NCI-H2081 (cell line): ENCODE measurements around the gene NDUFS2.
A peak's percentile ranks its signal among the peaks of the same experiment; 100 is the strongest.

ENCODE experiments used
- DNase-seq, 2 experiments: peaks; one replicate each; lab custom pipeline; 2025; lab: John Stamatoyannopoulos, UW

NDUFS2 gene

GRCh38 chr1:161196111-161196510, 6.1 kb upstream of the NDUFS2 start:
- DNase-seq: no peak

- no peak for DNase-seq
Measured at GRCh38 chr1:161196521-161197451, 5.4 kb upstream of the NDUFS2 start.

GRCh38 chr1:161197560-161198193, 4.5 kb upstream of the NDUFS2 start:
- DNase-seq: no peak

- no peak for DNase-seq
Measured at GRCh38 chr1:161198194-161198896, 3.8 kb upstream of the NDUFS2 start.

- no peak for DNase-seq
Measured at GRCh38 chr1:161198897-161199431, 3.2 kb upstream of the NDUFS2 start, which contains the start of gene ADAMTS4. ADAMTS4 (minus strand) TSS chr1:161199054; CDS start chr1:161198627, 427 bp downstream.

GRCh38 chr1:161199506-161200139, 2.5 kb upstream of the NDUFS2 start:
- peak; percentile 45 to 59 for DNase-seq

GRCh38 chr1:161200421-161200991, 1.7 kb upstream of the NDUFS2 start:
- no peak for DNase-seq

GRCh38 chr1:161200992-161201835, 953 bp upstream of the NDUFS2 start:
- DNase-seq: no peak

GRCh38 chr1:161206411-161207140, 4.4 kb downstream of the NDUFS2 start:
- no peak for DNase-seq

GRCh38 chr1:161207173-161207572, 5.0 kb downstream of the NDUFS2 start:
- no peak for DNase-seq

- DNase-seq: peak; percentile 87 to 91
Measured at GRCh38 chr1:161209790-161210409, 7.7 kb downstream of the NDUFS2 start.

- DNase-seq: no peak
Measured at GRCh38 chr1:161214369-161214768, 12.2 kb downstream of the NDUFS2 start.

GRCh38 chr1:161215076-161215475, 12.9 kb downstream of the NDUFS2 start, which contains the start of gene FCER1G:
FCER1G (plus strand) TSS chr1:161215295; CDS start chr1:161215322, 27 bp downstream.
- no peak for DNase-seq

GRCh38 chr1:161216945-161217712, 15.0 kb downstream of the NDUFS2 start:
- DNase-seq: no peak

GRCh38 chr1:161217831-161218230, 15.7 kb downstream of the NDUFS2 start:
- no peak for DNase-seq

GRCh38 chr1:161218301-161219077, 16.3 kb downstream of the NDUFS2 start:
- no peak for DNase-seq

- no peak for DNase-seq
Measured at GRCh38 chr1:161219078-161219892, 17.1 kb downstream of the NDUFS2 start.
